ENCODE results near the gene DR1.

GRCh38 chr1:93354749-93355148 lies 9.0 kb downstream of the DR1 start:
- TF ChIP-seq CTCF (IDR thresholded peaks at IDR 0.05; ENCODE audit: low read length) (no peak), EZH2 (IDR thresholded peaks at IDR 0.05; ENCODE audit: borderline replicate concordance, low read length) (no peak)
